ENCODE data around the gene RAMACL.

The RAMACL gene

GRCh38 chr6:166573511-166574216 is 12.8 kb downstream of the RAMACL start:
- DNase-seq: no peak

GRCh38 chr6:166572370-166573261 is 13.9 kb downstream of the RAMACL start:
- DNase-seq: peak; percentile 27

- no peak for DNase-seq
Measured at GRCh38 chr6:166570929-166571713, 15.4 kb downstream of the RAMACL start.

- DNase-seq: no peak
Measured at GRCh38 chr6:166569206-166569605, 17.3 kb downstream of the RAMACL start.

GRCh38 chr6:166567813-166568212 is 18.7 kb downstream of the RAMACL start:
- no peak for DNase-seq

GRCh38 chr6:166567107-166567506 is 19.4 kb downstream of the RAMACL start:
- DNase-seq: no peak

GRCh38 chr6:166566026-166567011 is 20.2 kb downstream of the RAMACL start:
- no peak for DNase-seq

GRCh38 chr6:166565084-166565967 is 21.2 kb downstream of the RAMACL start:
- DNase-seq: no peak

- DNase-seq: no peak
Measured at GRCh38 chr6:166563805-166564204, 22.7 kb downstream of the RAMACL start.

- no peak for DNase-seq
Measured at GRCh38 chr6:166563200-166563599, 23.3 kb downstream of the RAMACL start.

- DNase-seq: no peak
Measured at GRCh38 chr6:166562726-166563125, 23.8 kb downstream of the RAMACL start.

GRCh38 chr6:166561771-166562359 is 24.6 kb downstream of the RAMACL start:
- DNase-seq: no peak

- DNase-seq: no peak
Measured at GRCh38 chr6:166560222-166560621, 26.3 kb downstream of the RAMACL start.

GRCh38 chr6:166559662-166560061 is 26.8 kb downstream of the RAMACL start:
- no peak for DNase-seq

- no peak for DNase-seq
Measured at GRCh38 chr6:166559211-166559610, 27.3 kb downstream of the RAMACL start.

- DNase-seq: no peak
Measured at GRCh38 chr6:166558156-166559005, 28.1 kb downstream of the RAMACL start.

GRCh38 chr6:166556863-166557322 is 29.6 kb downstream of the RAMACL start:
- DNase-seq: peak; percentile 85

- DNase-seq: no peak
Measured at GRCh38 chr6:166556336-166556735, 30.1 kb downstream of the RAMACL start.

- DNase-seq: no peak
Measured at GRCh38 chr6:166555086-166555485, 31.4 kb downstream of the RAMACL start.

Measured in left hindlimb (tissue), 1 donor.